AG09319 (cell line): ENCODE measurements around the gene WDFY1.

Experiments used
- DNase-seq: peaks from one replicate; pipeline ENCODE4 v3.0.0-alpha.2; 2010; ENCODE audit warnings: low read depth; ENCODE audit errors: extremely low read depth
- TF ChIP-seq, protein P1 (sequence below): IDR thresholded peaks from 2 replicates; pipeline ENCODE4 v1.5.1; 2011; ENCODE audit warnings: low read depth, mild to moderate bottlenecking, inconsistent platforms, low read length, moderate library complexity

The WDFY1 gene

DNA sequence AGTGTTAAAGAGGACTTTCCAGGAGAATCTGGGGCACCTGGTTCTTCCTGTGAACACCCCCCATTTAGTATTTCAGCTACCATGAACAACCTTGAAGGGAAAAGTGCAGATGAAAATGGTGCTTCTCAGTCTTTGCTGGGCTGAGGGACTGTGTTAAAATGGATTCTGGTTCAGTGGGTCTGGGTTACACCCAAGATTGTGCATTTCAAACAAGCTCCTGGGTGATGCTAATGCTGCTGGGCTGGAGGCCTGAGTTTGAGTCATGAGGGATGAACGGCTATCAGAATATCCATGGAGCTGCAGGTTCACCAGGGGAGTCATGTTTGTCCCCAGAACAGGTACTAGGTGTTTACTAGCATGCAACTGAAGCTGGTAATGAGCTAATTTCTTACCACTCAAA, 36.1 kb upstream of the WDFY1 start:
- DNase-seq: no peak
- TF ChIP-seq, protein P1, sequence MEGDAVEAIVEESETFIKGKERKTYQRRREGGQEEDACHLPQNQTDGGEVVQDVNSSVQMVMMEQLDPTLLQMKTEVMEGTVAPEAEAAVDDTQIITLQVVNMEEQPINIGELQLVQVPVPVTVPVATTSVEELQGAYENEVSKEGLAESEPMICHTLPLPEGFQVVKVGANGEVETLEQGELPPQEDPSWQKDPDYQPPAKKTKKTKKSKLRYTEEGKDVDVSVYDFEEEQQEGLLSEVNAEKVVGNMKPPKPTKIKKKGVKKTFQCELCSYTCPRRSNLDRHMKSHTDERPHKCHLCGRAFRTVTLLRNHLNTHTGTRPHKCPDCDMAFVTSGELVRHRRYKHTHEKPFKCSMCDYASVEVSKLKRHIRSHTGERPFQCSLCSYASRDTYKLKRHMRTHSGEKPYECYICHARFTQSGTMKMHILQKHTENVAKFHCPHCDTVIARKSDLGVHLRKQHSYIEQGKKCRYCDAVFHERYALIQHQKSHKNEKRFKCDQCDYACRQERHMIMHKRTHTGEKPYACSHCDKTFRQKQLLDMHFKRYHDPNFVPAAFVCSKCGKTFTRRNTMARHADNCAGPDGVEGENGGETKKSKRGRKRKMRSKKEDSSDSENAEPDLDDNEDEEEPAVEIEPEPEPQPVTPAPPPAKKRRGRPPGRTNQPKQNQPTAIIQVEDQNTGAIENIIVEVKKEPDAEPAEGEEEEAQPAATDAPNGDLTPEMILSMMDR: no peak

DNA sequence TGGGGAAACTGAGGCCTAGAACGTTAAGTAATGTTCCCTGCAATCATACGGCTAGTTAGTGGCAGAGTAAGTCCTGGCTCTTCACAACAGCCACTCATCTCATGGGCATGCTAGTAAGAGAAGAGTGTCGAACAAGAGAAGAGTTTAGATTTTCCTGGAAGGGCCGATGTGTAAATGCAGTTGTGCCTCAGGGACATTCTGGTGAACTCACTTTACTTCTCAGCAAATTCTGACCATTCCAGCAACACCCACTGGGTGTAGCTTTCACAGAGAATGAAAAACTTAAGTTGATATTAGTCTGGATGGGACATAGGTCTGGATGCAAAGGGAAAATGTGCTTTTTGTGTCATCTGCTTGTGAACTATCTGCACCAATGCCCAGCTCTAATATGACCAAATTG, 35.7 kb upstream of the WDFY1 start:
- TF ChIP-seq, protein P1: no peak
- no peak for DNase-seq

DNA sequence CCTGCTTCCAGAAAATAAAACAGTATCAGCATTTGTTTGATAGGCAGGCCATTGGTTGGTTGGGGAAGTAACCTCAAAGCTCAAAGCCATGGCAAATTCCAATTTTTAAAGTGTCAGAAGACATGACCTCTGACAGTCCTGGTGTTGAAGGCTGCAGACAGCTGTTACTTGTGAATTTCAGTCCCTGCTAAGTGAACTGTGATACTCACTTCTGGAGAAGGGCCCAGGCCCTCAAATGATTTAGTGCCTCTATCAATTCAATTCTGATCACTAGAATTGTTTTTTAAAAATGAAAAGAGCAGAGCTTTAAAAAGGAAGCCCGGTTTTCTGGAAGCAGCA, 35.2 kb upstream of the WDFY1 start:
- no peak for DNase-seq
- TF ChIP-seq, protein P1: no peak

DNA sequence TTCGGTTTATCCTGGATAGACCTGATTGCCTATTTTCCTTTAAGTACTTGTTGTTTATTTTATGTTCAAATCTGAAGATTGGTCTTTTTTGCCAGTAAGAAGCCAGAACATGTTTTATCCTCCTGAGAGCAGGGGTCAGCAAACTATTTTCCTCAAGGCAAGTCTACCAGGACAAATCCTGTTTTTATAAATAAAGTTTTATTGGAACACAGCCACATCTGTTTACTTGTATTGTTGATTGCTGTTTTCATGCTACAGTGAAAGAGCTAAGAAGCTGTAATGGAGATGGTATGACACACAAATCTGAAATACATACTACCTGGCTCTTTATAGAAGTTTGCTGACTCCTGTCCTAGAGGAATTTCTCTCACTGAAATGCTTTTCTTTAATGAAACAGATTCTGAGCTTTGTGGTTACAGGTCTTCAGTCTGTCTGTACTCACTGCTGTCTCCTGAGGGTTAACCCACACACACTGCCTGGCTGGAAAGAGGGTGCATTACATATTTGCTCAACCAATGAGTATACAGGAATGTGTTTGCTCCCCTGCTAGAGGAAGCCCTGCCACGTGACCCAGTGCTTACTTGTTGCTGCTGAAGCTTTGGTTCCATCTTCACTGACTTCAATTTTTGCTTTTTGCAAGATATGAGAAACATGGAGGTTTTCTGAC, 34.7 kb upstream of the WDFY1 start:
- DNase-seq: no peak
- TF ChIP-seq, protein P1: no peak

DNA sequence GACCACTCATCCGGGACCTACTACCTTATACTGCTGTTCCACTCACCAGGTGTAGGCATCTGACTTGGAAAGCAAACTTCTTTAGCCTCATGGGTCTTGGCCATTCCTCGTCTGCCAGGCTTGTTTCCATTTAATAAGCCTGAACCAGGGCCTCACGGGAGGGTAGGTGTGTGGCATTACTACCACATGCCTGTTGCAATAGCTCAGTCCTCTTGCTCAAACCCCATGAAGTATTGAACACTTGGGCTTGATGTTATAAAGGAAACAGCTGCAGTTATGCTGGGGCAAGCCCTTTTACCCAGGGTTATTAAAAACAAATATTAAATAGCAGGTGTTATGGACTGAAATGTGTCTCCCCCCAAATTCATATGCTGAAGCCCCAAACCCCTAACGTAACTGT, 33.3 kb upstream of the WDFY1 start:
- TF ChIP-seq, protein P1: no peak
- no peak for DNase-seq

DNA sequence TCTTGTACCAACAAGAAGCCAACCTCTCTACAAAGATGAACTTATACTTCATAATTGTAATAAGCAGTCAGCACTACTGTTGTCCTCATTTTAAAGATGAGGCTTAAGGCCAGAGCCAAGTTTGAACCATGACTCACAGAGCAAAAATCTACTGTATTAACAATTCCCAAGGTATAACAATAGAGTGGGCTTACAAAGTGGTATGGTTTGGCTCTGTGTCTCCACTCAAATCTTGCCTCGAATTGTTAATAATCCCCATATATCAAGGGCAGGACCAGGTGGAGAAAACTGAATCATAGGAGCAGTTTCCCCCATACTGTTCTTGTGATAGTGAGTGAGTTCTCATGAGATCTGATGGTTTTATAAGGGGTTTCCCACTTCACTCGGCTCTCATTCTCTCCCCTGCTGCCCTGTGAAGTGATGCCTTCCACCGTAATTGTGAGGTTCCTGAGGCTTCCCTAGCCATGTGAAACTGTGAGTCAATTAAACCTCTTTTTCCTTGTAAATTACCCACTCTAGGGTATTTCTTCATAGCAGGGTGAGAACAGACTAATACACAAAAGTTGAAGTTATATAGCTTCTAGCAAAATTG, 31.6 kb upstream of the WDFY1 start:
- DNase-seq: no peak
- TF ChIP-seq, protein P1: no peak

DNA sequence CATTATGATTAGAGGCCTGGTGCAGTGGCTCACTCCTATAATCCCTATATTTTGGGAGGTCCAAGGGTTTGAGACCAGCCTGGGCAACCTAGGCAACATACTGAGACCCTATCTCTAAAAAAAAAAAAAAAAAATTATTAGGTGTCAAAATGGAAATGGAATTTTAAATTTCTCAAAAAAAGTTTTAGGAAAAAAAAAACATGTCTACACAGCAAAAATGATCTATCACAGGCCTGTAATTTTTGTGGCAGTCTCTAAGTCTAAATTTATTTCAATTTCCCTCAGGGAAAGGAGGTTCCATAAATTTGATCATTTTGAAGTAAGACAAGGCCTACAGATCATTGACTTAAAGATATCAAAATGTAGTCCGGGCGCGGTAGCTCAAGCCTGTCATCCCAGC, 28.5 kb upstream of the WDFY1 start:
- DNase-seq: no peak
- TF ChIP-seq, protein P1: no peak
